IMR-90 (cell line): ENCODE data around the gene SCRN2. TPM values are rescaled to one million over a fixed set of nuclear protein-coding genes. Genes with fewer than 3 reads are reported as not detected.

Experiments used
- ATAC-seq: fragments of 200-7000 bp; cut with Tn5 transposase; 2 replicates; pipeline ENCODE4 v1.9.1; 2020; ENCODE audit warnings: low read depth, mild to moderate bottlenecking, moderate library complexity
- BruUV-seq: library from RNA; stranded (reverse); fragments of 400-500 nt; replicated peaks from 2 replicates; lab custom pipeline; 2021; lab: Mats Ljungman, UMichigan
- CTCF ChIA-PET: fragments of 300-600 bp; formaldehyde crosslinking; extraction: SDS; loops from one replicate; lab custom pipeline; 2021; ENCODE audit warnings: antibody characterized with exemption; lab: Yijun Ruan, JAX
- POLR2A ChIA-PET: fragments of 300-600 bp; sonication (Branson Sonifier 250); formaldehyde crosslinking; loops from one replicate; lab custom pipeline; 2022; ENCODE audit warnings: antibody characterized with exemption; ENCODE audit not compliant: unreplicated experiment; lab: Charles Lee
- DNase-seq: peaks from one replicate; pipeline ENCODE4 v3.0.0; 2013
- H2AFZ ChIP-seq: replicated peaks from 2 replicates; pipeline ENCODE3; 2013; ENCODE audit warnings: low read length, mild to moderate bottlenecking; ENCODE audit not compliant: poor library complexity
- H2AK5ac ChIP-seq: 2 replicates; pipeline ENCODE4 v1.6.1; 2013; ENCODE audit warnings: low read depth, low read length, inconsistent platforms
- H2AK9ac ChIP-seq: replicated peaks from 2 replicates; pipeline ENCODE3; 2013; ENCODE audit warnings: mild to moderate bottlenecking, low read depth, low read length, moderate library complexity; ENCODE audit not compliant: poor library complexity
- H2BK120ac ChIP-seq: 2 replicates; pipeline ENCODE4 v1.6.1; 2013; ENCODE audit warnings: low read depth, low read length, inconsistent platforms
- H2BK15ac ChIP-seq: 3 replicates; pipeline ENCODE4 v1.6.1; 2013; ENCODE audit warnings: low read depth, low read length, inconsistent platforms
- H2BK20ac ChIP-seq: 2 replicates; pipeline ENCODE4 v1.6.1; 2013; ENCODE audit warnings: low read depth, mild to moderate bottlenecking, inconsistent platforms, low read length, moderate library complexity
- H2BK5ac ChIP-seq: 2 replicates; pipeline ENCODE4 v1.6.1; 2013; ENCODE audit warnings: mild to moderate bottlenecking, low read depth, low read length, inconsistent platforms; ENCODE audit not compliant: poor library complexity, severe bottlenecking
- H3K14ac ChIP-seq: replicated peaks from 2 replicates; pipeline ENCODE4 v1.6.1; 2013; ENCODE audit warnings: low read depth, low read length, inconsistent platforms
- H3K18ac ChIP-seq: 2 replicates; pipeline ENCODE4 v1.6.1; 2013; ENCODE audit warnings: low read depth, low read length, control low read depth
- H3K23ac ChIP-seq: 2 replicates; pipeline ENCODE4 v1.6.1; 2013; ENCODE audit warnings: low read depth, low read length, inconsistent platforms
- H3K27ac ChIP-seq: 2 replicates; pipeline ENCODE4 v1.5.1; 2013; ENCODE audit warnings: mild to moderate bottlenecking, control low read depth, low read length; ENCODE audit not compliant: insufficient read depth
- H3K27me3 ChIP-seq: 2 replicates; pipeline ENCODE4 v1.6.1; 2013; ENCODE audit warnings: low read length; ENCODE audit not compliant: control insufficient read depth, insufficient read depth
- H3K36me3 ChIP-seq: 2 replicates; pipeline ENCODE4 v1.6.1; 2013; ENCODE audit warnings: low read length, mixed read lengths; ENCODE audit not compliant: control insufficient read depth, insufficient read depth
- H3K4ac ChIP-seq: 2 replicates; pipeline ENCODE4 v1.6.1; 2013; ENCODE audit warnings: low read depth, low read length, inconsistent platforms
- H3K4me1 ChIP-seq: 2 replicates; pipeline ENCODE4 v1.6.1; 2013; ENCODE audit warnings: low read length, mixed read lengths; ENCODE audit not compliant: control insufficient read depth, insufficient read depth
- H3K4me2 ChIP-seq: 2 replicates; pipeline ENCODE4 v1.6.1; 2013; ENCODE audit warnings: low read depth, mild to moderate bottlenecking, control low read depth, low read length, moderate library complexity
- H3K4me3 ChIP-seq: 2 replicates; pipeline ENCODE4 v1.5.1; 2013; ENCODE audit warnings: low read depth, mild to moderate bottlenecking, control low read depth, low read length, moderate library complexity; ENCODE audit not compliant: insufficient read depth
- H3K56ac ChIP-seq: 2 replicates; pipeline ENCODE4 v1.6.1; 2013; ENCODE audit warnings: low read length, inconsistent platforms; ENCODE audit not compliant: insufficient read depth; ENCODE audit errors: extremely low read depth
- H3K79me1 ChIP-seq, 2 experiments: 2 replicates each; pipeline ENCODE4 v1.6.1; 2013; ENCODE audit warnings: low read length in 2 of 2, inconsistent platforms in 1 of 2, low read depth in 1 of 2
- H3K9ac ChIP-seq: 2 replicates; pipeline ENCODE4 v1.6.1; 2013; ENCODE audit warnings: low read depth, low read length, control low read depth
- H3K9me1 ChIP-seq: 2 replicates; pipeline ENCODE4 v1.6.1; 2013; ENCODE audit warnings: low read length, inconsistent platforms; ENCODE audit not compliant: insufficient read depth
- H3K9me3 ChIP-seq: 2 replicates; pipeline ENCODE4 v1.6.1; 2013; ENCODE audit warnings: low read length; ENCODE audit not compliant: control insufficient read depth, insufficient read depth
- H4K20me1 ChIP-seq: 2 replicates; pipeline ENCODE4 v1.6.1; 2013; ENCODE audit warnings: low read length, inconsistent platforms; ENCODE audit not compliant: insufficient read depth
- H4K5ac ChIP-seq: 2 replicates; pipeline ENCODE4 v1.6.1; 2013; ENCODE audit warnings: mild to moderate bottlenecking, low read depth, low read length, control low read depth
- H4K8ac ChIP-seq, 2 experiments: 2 replicates each; pipeline ENCODE4 v1.6.1; 2013; ENCODE audit warnings: low read depth in 2 of 2, low read length in 2 of 2, control low read depth in 1 of 2, inconsistent platforms in 1 of 2
- H4K91ac ChIP-seq: 2 replicates; pipeline ENCODE4 v1.6.1; 2013; ENCODE audit warnings: low read depth, low read length, inconsistent platforms; ENCODE audit not compliant: insufficient read depth
- CHD1 ChIP-seq: IDR thresholded peaks from 2 replicates; pipeline ENCODE4 v1.6.1; 2012; ENCODE audit warnings: low read depth, low read length, improper control_type of control experiment
- CTCF ChIP-seq: conservative IDR thresholded peaks from 2 replicates; pipeline ENCODE4 v1.5.1; 2012; ENCODE audit warnings: mild to moderate bottlenecking, low read depth, low read length, improper control_type of control experiment
- MAFK ChIP-seq: IDR thresholded peaks from 2 replicates; pipeline ENCODE4 v1.6.1; 2012; ENCODE audit warnings: low read depth, low read length, improper control_type of control experiment
- MAZ ChIP-seq: IDR thresholded peaks from 2 replicates; pipeline ENCODE4 v1.6.1; 2012; ENCODE audit warnings: low read depth, mild to moderate bottlenecking, low read length, improper control_type of control experiment, moderate library complexity, borderline replicate concordance
- NFE2L2 ChIP-seq: fragments of 150-350 bp; IDR thresholded peaks from 2 replicates; pipeline ENCODE4 v1.6.1; 2016; ENCODE audit warnings: low read depth, mild to moderate bottlenecking, low read length
- RAD21 ChIP-seq: IDR thresholded peaks from 2 replicates; pipeline ENCODE4 v1.6.1; 2012; ENCODE audit warnings: low read length, improper control_type of control experiment
- RCOR1 ChIP-seq: IDR thresholded peaks from 2 replicates; pipeline ENCODE4 v1.6.1; 2012; ENCODE audit warnings: mild to moderate bottlenecking, low read length, improper control_type of control experiment; ENCODE audit not compliant: insufficient replicate concordance
- SMC3 ChIP-seq: fragments of 150-350 bp; IDR thresholded peaks from 2 replicates; pipeline ENCODE4 v1.6.1; 2016; ENCODE audit warnings: low read depth, mild to moderate bottlenecking, antibody characterized with exemption, low read length, moderate library complexity
- WGBS, 2 experiments: methylation state at CpG; one replicate each; pipeline versions ENCODE4 v1.1.5 to v1.1.7; 2013; ENCODE audit warnings: missing lambda C conversion rate in 2 of 2; ENCODE audit not compliant: insufficient read length in 1 of 2; ENCODE audit errors: extremely low coverage in 2 of 2; 5-methylcytosine and 5-hydroxymethylcytosine counted together
- dilution Hi-C: fragments of 300-500 bp; cut with HindIII; formaldehyde crosslinking; loops from one replicate; pipeline ENCODE4 v1.14.3; 2018; ENCODE audit warnings: low sequenced_read_pairs; ENCODE audit not compliant: unreplicated experiment
- in situ Hi-C: fragments of 300-500 bp; cut with MboI; formaldehyde crosslinking; loops from 3 replicates; pipeline ENCODE4 v1.14.3; 2019; ENCODE audit warnings: low sequenced_read_pairs, inconsistent platforms, mixed read lengths
- intact Hi-C: fragments of 100-400 bp; cut with micrococcal nuclease; formaldehyde crosslinking; loops from 2 replicates; pipeline ENCODE4 v1.10.0; 2022
- polyA plus RNA-seq, 3 experiments: library from polyadenylated mRNA; depleted of rRNA; stranded (reverse); fragments of >200 nt; gene quantifications; 2 replicates each; pipeline ENCODE4 v1.2.3, GENCODE V29; 2012; ENCODE audit warnings: low replicate concordance in 1 of 3
- total RNA-seq: library from RNA; depleted of rRNA; stranded (reverse); fragments of >200 nt; gene quantifications from 2 replicates; pipeline ENCODE4 v1.2.3, GENCODE V29; 2012

SCRN2 gene
- total and polyA plus RNA-seq, 2 of the 4 experiments (the other 2 are of a cell fraction): 17.2 to 31.0 TPM

- peak; percentile 41 for DNase-seq
- Histone ChIP-seq H3K9me1 (no peaks in the 10 kb centered on the region), H3K4me2 (no peak overlapping the region), H4K5ac (no peak overlapping the region), H3K23ac (no peak overlapping the region), H3K4me3 (no peak overlapping the region), H2BK20ac (no peak overlapping the region), H3K14ac (no peak overlapping the region), H3K27ac (no peak overlapping the region), H3K36me3 (peaks cover 9% of the 10 kb centered on the region), H4K20me1 (no peaks in the 10 kb centered on the region; the same call in none of the 2 replicates), H3K79me1 (no peaks in the 10 kb centered on the region), H3K56ac (no peak overlapping the region), H2BK120ac (no peak overlapping the region), H3K9me3 (no peaks in the 10 kb centered on the region), H2AK9ac (no peak overlapping the region), H4K91ac (no peak overlapping the region), H4K8ac (no peak overlapping the region), H3K18ac (no peak overlapping the region), H3K9ac (no peak overlapping the region), H2BK5ac (no peak overlapping the region), H3K27me3 (peaks cover 36% of the 10 kb centered on the region), H3K4ac (no peak overlapping the region), H2AFZ (no peak overlapping the region), H2BK15ac (no peak overlapping the region), H2AK5ac (no peak overlapping the region), H3K4me1 (no peaks in the 10 kb centered on the region)
- intact Hi-C loops: no loop called here
- TF ChIP-seq RCOR1 (no peak), MAFK (no peak), NFE2L2 (no peak), CTCF (peak; percentile 58), CHD1 (no peak), MAZ (no peak), RAD21 (peak; percentile 59), SMC3 (peak; percentile 46; the same call in 1 of the 2 replicates)
- WGBS, 2 experiments: 0% methylated on average over 2 of the region's 9 CpGs; no CpG with 5 or more reads in 1 of the 2 experiments
- peak; percentile 94 for ATAC-seq
- in situ Hi-C loops: no loop called here
- ChIA-PET POLR2A (no interaction called here), CTCF (no interaction called here)
- dilution Hi-C loops: no loop called here
- no TSS peak for BruUV-seq
Measured at GRCh38 chr17:47802341-47803022, 38.6 kb downstream of the SCRN2 start.
